SK-N-SH (cell line): ENCODE measurements around the gene TRIOBP. TPM values are rescaled to one million over a fixed set of nuclear protein-coding genes. Genes with fewer than 3 reads are reported as not detected.

Source experiments
- CTCF ChIA-PET: fragments of 300-600, 350-600 bp; formaldehyde crosslinking; extraction: SDS; loops from one replicate; lab custom pipeline; 2021; lab: Yijun Ruan, JAX
- POLR2A ChIA-PET: fragments of 350-600 bp; sonication (Branson Sonifier 250); formaldehyde crosslinking; extraction: SDS; loops from one replicate; lab custom pipeline; 2020; ENCODE audit warnings: antibody characterized with exemption, inconsistent platforms; lab: Yijun Ruan, JAX
- DNase-seq: peaks from one replicate; pipeline ENCODE4 v3.0.0; 2012
- H2AFZ ChIP-seq: fragments of 200-600 bp; sonication (generic); 2 replicates; pipeline ENCODE4 v1.8.1; 2016; ENCODE audit warnings: antibody characterized with exemption, mild to moderate bottlenecking, low read depth
- H3F3A ChIP-seq: fragments of 200-600 bp; sonication (generic); replicated peaks from 2 replicates; pipeline ENCODE3; 2016; ENCODE audit warnings: antibody characterized with exemption, mild to moderate bottlenecking; ENCODE audit not compliant: insufficient read depth
- H3K27ac ChIP-seq, 2 experiments: fragments of 200-500 bp in 1 of 2; fragments of 200-600 bp in 1 of 2; sonication (Bioruptor generic) in 1 of 2; sonication (generic), shearing (Covaris generic) in 1 of 2; 2 replicates each; pipeline versions ENCODE4 v1.5.1 to v1.6.1; 2014 to 2016; ENCODE audit warnings: low read depth in 2 of 2, inconsistent platforms in 1 of 2, low read length in 1 of 2, mild to moderate bottlenecking in 1 of 2, mixed read lengths in 1 of 2
- H3K27me3 ChIP-seq: fragments of 200-600 bp; sonication (generic), shearing (Covaris generic); 2 replicates; pipeline ENCODE4 v1.6.1; 2016; ENCODE audit warnings: mixed run types; ENCODE audit not compliant: insufficient read depth
- H3K36me3 ChIP-seq, 2 experiments: fragments of 200-500 bp in 1 of 2; fragments of 200-600 bp in 1 of 2; sonication (Bioruptor generic) in 1 of 2; sonication (generic) in 1 of 2; replicated peaks in 1 of 2; 2 replicates each; pipeline versions ENCODE3 to v1.5.1; 2014 to 2016; ENCODE audit warnings: low read length in 1 of 2, mild to moderate bottlenecking in 1 of 2; ENCODE audit not compliant: insufficient read depth in 2 of 2, control insufficient read depth in 1 of 2
- H3K4me1 ChIP-seq, 2 experiments: fragments of 200-500 bp in 1 of 2; fragments of 200-600 bp in 1 of 2; sonication (Bioruptor generic) in 1 of 2; sonication (generic), shearing (Covaris generic) in 1 of 2; 2 replicates each; pipeline versions ENCODE4 v1.5.1 to v1.6.1; 2014 to 2016; ENCODE audit warnings: low read depth in 1 of 2, low read length in 1 of 2, mixed run types in 1 of 2; ENCODE audit not compliant: insufficient read depth in 2 of 2, control insufficient read depth in 1 of 2
- H3K4me2 ChIP-seq: fragments of 200-600 bp; sonication (generic), shearing (Covaris generic); 2 replicates; pipeline ENCODE4 v1.6.1; 2017; ENCODE audit warnings: mixed run types
- H3K4me3 ChIP-seq, 2 experiments: fragments of 200-500 bp in 1 of 2; fragments of 200-600 bp in 1 of 2; sonication (Bioruptor generic) in 1 of 2; sonication (generic), shearing (Covaris generic) in 1 of 2; 2 replicates each; pipeline versions ENCODE4 v1.5.1 to v1.8.1; 2014 to 2016; ENCODE audit warnings: low read depth in 2 of 2, inconsistent platforms in 1 of 2, low read length in 1 of 2, mild to moderate bottlenecking in 1 of 2, mixed read lengths in 1 of 2, moderate library complexity in 1 of 2
- H3K79me2 ChIP-seq: fragments of 200-600 bp; sonication (generic); 2 replicates; pipeline ENCODE4 v1.8.1; 2017; ENCODE audit warnings: mild to moderate bottlenecking; ENCODE audit not compliant: insufficient read depth
- H3K9ac ChIP-seq: fragments of 200-600 bp; sonication (generic); 2 replicates; pipeline ENCODE4 v1.6.1; 2017; ENCODE audit warnings: mixed run types
- H3K9me2 ChIP-seq: fragments of 200-600 bp; sonication (generic); 2 replicates; pipeline ENCODE4 v1.6.1; 2017; ENCODE audit warnings: mixed run types
- H3K9me3 ChIP-seq: fragments of 200-600 bp; sonication (generic); 2 replicates; pipeline ENCODE4 v1.6.1; 2017; ENCODE audit warnings: mixed run types, mild to moderate bottlenecking, moderate library complexity
- H4K20me1 ChIP-seq: fragments of 200-600 bp; sonication (generic); 2 replicates; pipeline ENCODE4 v1.6.1; 2017; ENCODE audit warnings: mild to moderate bottlenecking, mixed run types; ENCODE audit not compliant: insufficient read depth
- CHD2 ChIP-seq: fragments of 150-350 bp; IDR thresholded peaks from 2 replicates; pipeline ENCODE4 v1.6.1; 2018; ENCODE audit warnings: low read length; ENCODE audit not compliant: partially characterized antibody
- CTCF ChIP-seq: fragments of 200-600 bp; sonication (generic); IDR thresholded peaks from 2 replicates; pipeline ENCODE4 v1.6.1; 2017; ENCODE audit warnings: antibody characterized with exemption, mild to moderate bottlenecking, moderate library complexity
- EP300 ChIP-seq, 2 experiments: IDR thresholded peaks; 2 replicates each; pipeline versions ENCODE4 v1.4.0 to v1.6.1; 2012; ENCODE audit warnings: borderline replicate concordance in 1 of 2, low read depth in 1 of 2, low read length in 1 of 2
- EZH2phosphoT487 ChIP-seq: fragments of 200-600 bp; sonication (generic); IDR thresholded peaks from 2 replicates; pipeline ENCODE4 v1.6.1; 2017; ENCODE audit warnings: low read depth, mixed run types, mild to moderate bottlenecking, antibody characterized with exemption, moderate library complexity, borderline replicate concordance
- FOSL2 ChIP-seq: IDR thresholded peaks from 2 replicates; pipeline ENCODE4 v1.4.0; 2012; ENCODE audit warnings: low read depth, mild to moderate bottlenecking, moderate library complexity, borderline replicate concordance
- FOXJ3 ChIP-seq: sonication (generic); formaldehyde crosslinking; IDR thresholded peaks from 2 replicates; pipeline ENCODE4 v1.5.1; 2020; ENCODE audit warnings: mild to moderate bottlenecking, missing genetic modification reagents
- GABPA ChIP-seq: IDR thresholded peaks from 2 replicates; pipeline ENCODE4 v1.4.0; 2012; ENCODE audit warnings: low read depth, mild to moderate bottlenecking
- NRF1 ChIP-seq: IDR thresholded peaks from 2 replicates; pipeline ENCODE4 v1.6.1; 2012; ENCODE audit warnings: low read depth, mild to moderate bottlenecking, low read length
- PBX3 ChIP-seq: IDR thresholded peaks from 2 replicates; pipeline ENCODE4; 2012
- POLR2AphosphoS5 ChIP-seq: IDR thresholded peaks from 2 replicates; pipeline ENCODE4 v1.6.1; 2012; ENCODE audit warnings: low read depth, low read length
- RAD21 ChIP-seq: IDR thresholded peaks from 2 replicates; pipeline ENCODE4 v1.6.1; 2012; ENCODE audit warnings: mild to moderate bottlenecking, low read length
- RCOR1 ChIP-seq: fragments of 150-350 bp; IDR thresholded peaks from 2 replicates; pipeline ENCODE4 v1.6.1; 2017; ENCODE audit warnings: antibody characterized with exemption, low read length
- RFX5 ChIP-seq: IDR thresholded peaks from 2 replicates; pipeline ENCODE4 v1.6.1; 2012; ENCODE audit warnings: mild to moderate bottlenecking, improper control_type of control experiment, low read length
- RXRA ChIP-seq: IDR thresholded peaks from 2 replicates; pipeline ENCODE4 v1.4.0; 2012; ENCODE audit warnings: low read depth, mild to moderate bottlenecking, borderline replicate concordance
- SIN3A ChIP-seq: IDR thresholded peaks from 2 replicates; pipeline ENCODE4 v1.6.1; 2012; ENCODE audit warnings: low read depth, mild to moderate bottlenecking, low read length, moderate library complexity, borderline replicate concordance
- SMC3 ChIP-seq: IDR thresholded peaks from 2 replicates; pipeline ENCODE4 v1.6.1; 2012; ENCODE audit warnings: low read depth, low read length, improper control_type of control experiment
- TAF1 ChIP-seq: IDR thresholded peaks from 2 replicates; pipeline ENCODE4 v1.6.1; 2012; ENCODE audit warnings: low read depth, mild to moderate bottlenecking, low read length, moderate library complexity, borderline replicate concordance
- TCF12 ChIP-seq: IDR thresholded peaks from 2 replicates; pipeline ENCODE4 v1.4.0; 2012
- USF1 ChIP-seq: IDR thresholded peaks from 2 replicates; pipeline ENCODE4 v1.4.0; 2012; ENCODE audit warnings: low read depth, borderline replicate concordance
- USF2 ChIP-seq: fragments of 150-350 bp; IDR thresholded peaks from 2 replicates; pipeline ENCODE4 v1.6.1; 2017; ENCODE audit warnings: antibody characterized with exemption, low read length, low read depth, borderline replicate concordance
- YY1 ChIP-seq: IDR thresholded peaks from 2 replicates; pipeline ENCODE4 v1.4.0; 2012; ENCODE audit warnings: low read depth, mild to moderate bottlenecking
- ZBTB33 ChIP-seq: IDR thresholded peaks from 2 replicates; pipeline ENCODE4 v1.4.0; 2012; ENCODE audit warnings: low read depth, borderline replicate concordance
- WGBS: methylation state at CpG from one replicate; pipeline ENCODE4 v1.1.6; 2017; ENCODE audit warnings: low lambda C conversion rate; 5-methylcytosine and 5-hydroxymethylcytosine counted together
- polyA plus RNA-seq, 3 experiments: library from polyadenylated mRNA; depleted of rRNA; stranded (reverse); fragments of >200 nt; gene quantifications; 2 replicates each; pipeline ENCODE4 v1.2.3, GENCODE V29; 2012

TRIOBP gene
- polyA plus RNA-seq, 1 of the 3 experiments (the other 2 are of a cell fraction) = 43.6 TPM

- TF ChIP-seq USF2 = no peak
- TF ChIP-seq RXRA = no peak
- no peak for TF ChIP-seq POLR2AphosphoS5
- TF ChIP-seq SIN3A = no peak
- TF ChIP-seq RAD21 = no peak
- no peak for TF ChIP-seq YY1
- no peak for TF ChIP-seq TAF1
Observed at GRCh38 chr22:37732699-37733607, 36.1 kb downstream of the TRIOBP start (continued).

- H4K20me1 ChIP-seq = no peaks in the 10 kb centered on the region
- H3K27ac ChIP-seq = no peak overlapping the region
- no peak overlapping the region for H3K9ac ChIP-seq
- DNase-seq = no peak
- WGBS = 87% methylated on average over 11 of the region's 11 CpGs
- no peaks in the 10 kb centered on the region for H3K9me3 ChIP-seq
- H3K4me2 ChIP-seq = no peak overlapping the region
- no peaks in the 10 kb centered on the region for H3K79me2 ChIP-seq
- H3K27me3 ChIP-seq = no peaks in the 10 kb centered on the region
- peaks cover 3% of the 10 kb centered on the region for H3F3A ChIP-seq
- H3K4me3 ChIP-seq = no peak overlapping the region
- peaks cover 0 to 10% of the 10 kb centered on the region in 2 experiments; a peak in 1 of 4 replicates for H3K4me1 ChIP-seq
- ChIA-PET POLR2A (no interaction called here), CTCF (interaction anchor here (0.7 to 6.8 kb wide), 8 partner anchors 18 to 112 kb away, joined by 3 to 45 read pairs (median 6); partner anchors contain the start of gene TRIOBP)
- no peaks in the 10 kb centered on the region for H3K36me3 ChIP-seq
- no peaks in the 10 kb centered on the region for H3K9me2 ChIP-seq
- no peak for TF ChIP-seq RCOR1
- no peak for TF ChIP-seq CTCF
- TF ChIP-seq PBX3 = no peak
- no peak for TF ChIP-seq POLR2AphosphoS5
- TF ChIP-seq SMC3 = no peak
- TF ChIP-seq SIN3A = no peak
- TF ChIP-seq FOSL2 = no peak
- no peak for TF ChIP-seq TCF12
- TF ChIP-seq RAD21 = no peak
- no peak for TF ChIP-seq FOXJ3 (CRISPR knock-in tag)
- TF ChIP-seq GABPA = no peak
- TF ChIP-seq RFX5 = no peak
- TF ChIP-seq USF1 = no peak
- no peak for TF ChIP-seq CHD2
- no peak for TF ChIP-seq NRF1
- TF ChIP-seq EP300 (IDR thresholded peaks at IDR 0.05; ENCODE audit: borderline replicate concordance in 1 of 2, low read depth in 1 of 2, low read length in 1 of 2) = no peak
- TF ChIP-seq EZH2phosphoT487 = no peak
- no peak for TF ChIP-seq ZBTB33
- TF ChIP-seq TAF1 = no peak
- no peak overlapping the region for H2AFZ ChIP-seq
Observed at GRCh38 chr22:37733625-37734401, 37.0 kb downstream of the TRIOBP start.
